HCT116 (cell line): ENCODE results near the gene PCNP. TPM values are rescaled to one million over a fixed set of nuclear protein-coding genes. Genes with fewer than 3 reads are reported as not detected.

ENCODE experiments used
- ATAC-seq: fragments of 200-7000 bp; cut with Tn5 transposase; 2 replicates; pipeline ENCODE4 v1.9.1; 2020; ENCODE audit warnings: mild to moderate bottlenecking, moderate library complexity
- BruUV-seq: library from RNA; stranded (reverse); fragments of 400-500 nt; replicated peaks from 2 replicates; lab custom pipeline; 2021; lab: Mats Ljungman, UMichigan
- CTCF ChIA-PET: fragments of 300-600 bp; sonication (Branson Sonifier 250); formaldehyde crosslinking; loops from one replicate; lab custom pipeline; 2021; ENCODE audit warnings: antibody characterized with exemption; lab: Charles Lee
- POLR2A ChIA-PET: fragments of 300-600, 350-600 bp; sonication (Branson Sonifier 250); formaldehyde crosslinking; loops from one replicate; lab custom pipeline; 2021; ENCODE audit warnings: antibody characterized with exemption; lab: Charles Lee
- RAD21 ChIA-PET, 2 experiments: fragments of 300-600 bp; sonication (Branson Sonifier 250); formaldehyde crosslinking; loops; one replicate each; lab custom pipeline; 2023; ENCODE audit warnings: low total read pairs in 2 of 2; ENCODE audit not compliant: uncharacterized antibody in 2 of 2, unreplicated experiment in 2 of 2, low non-redundant PET in 1 of 2; lab: Charles Lee
- DNase-seq: peaks from one replicate; pipeline ENCODE4 v3.0.0-alpha.2; 2010; ENCODE audit warnings: low read depth, low spot score
- H2AFZ ChIP-seq: fragments of 200-600 bp; shearing (Covaris generic), sonication (generic); 2 replicates; pipeline ENCODE4 v1.6.1; 2017; ENCODE audit warnings: low read depth, mixed run types, mixed read lengths, antibody characterized with exemption, low read length; ENCODE audit not compliant: poor library complexity, severe bottlenecking
- H3K27ac ChIP-seq: 2 replicates; pipeline ENCODE4 v1.5.1; 2012; ENCODE audit warnings: low read depth, low read length
- H3K27me3 ChIP-seq: fragments of 200-600 bp; sonication (generic); 2 replicates; pipeline ENCODE4 v1.6.1; 2016; ENCODE audit warnings: mixed run types, low read length, mixed read lengths; ENCODE audit not compliant: insufficient read depth
- H3K36me3 ChIP-seq, 2 experiments: fragments of 200-500 bp in 1 of 2; fragments of 200-600 bp in 1 of 2; sonication (Bioruptor generic) in 1 of 2; sonication (generic) in 1 of 2; 2 replicates each; pipeline versions ENCODE4 v1.5.1 to v1.6.1; 2014 to 2016; ENCODE audit warnings: low read length in 2 of 2, inconsistent platforms in 1 of 2, mixed read lengths in 1 of 2, mixed run types in 1 of 2; ENCODE audit not compliant: insufficient read depth in 2 of 2, control insufficient read depth in 1 of 2
- H3K4me1 ChIP-seq, 2 experiments: fragments of 200-600 bp in 1 of 2; sonication (generic) in 1 of 2; 2 replicates each; pipeline versions ENCODE4 v1.5.1 to v1.6.1; 2012 to 2017; ENCODE audit warnings: low read length in 2 of 2, inconsistent platforms in 1 of 2, mild to moderate bottlenecking in 1 of 2, mixed read lengths in 1 of 2, mixed run types in 1 of 2, moderate library complexity in 1 of 2; ENCODE audit not compliant: insufficient read depth in 2 of 2, control insufficient read depth in 1 of 2
- H3K4me2 ChIP-seq: fragments of 200-600 bp; sonication (generic); 2 replicates; pipeline ENCODE4 v1.6.1; 2017; ENCODE audit warnings: mixed run types, low read length, mixed read lengths
- H3K4me3 ChIP-seq, 2 experiments: fragments of 200-600 bp in 1 of 2; sonication (generic) in 1 of 2; replicated peaks in 1 of 2; 2 replicates each; pipeline ENCODE4 v1.5.1; 2011 to 2016; ENCODE audit warnings: low read length in 2 of 2, control low read depth in 1 of 2, low read depth in 1 of 2, mild to moderate bottlenecking in 1 of 2, mixed read lengths in 1 of 2, mixed run types in 1 of 2
- H3K79me2 ChIP-seq: fragments of 200-600 bp; sonication (generic); 2 replicates; pipeline ENCODE4 v1.6.1; 2017; ENCODE audit warnings: mild to moderate bottlenecking, mixed run types, low read length, moderate library complexity, mixed read lengths; ENCODE audit not compliant: insufficient read depth
- H3K9ac ChIP-seq: fragments of 200-600 bp; sonication (generic); 2 replicates; pipeline ENCODE4 v1.6.1; 2016; ENCODE audit warnings: low read length, mixed read lengths
- H3K9me2 ChIP-seq: fragments of 200-600 bp; sonication (generic), shearing (Covaris generic); 2 replicates; pipeline ENCODE4 v1.6.1; 2017; ENCODE audit warnings: mixed run types, mild to moderate bottlenecking, moderate library complexity; ENCODE audit not compliant: insufficient read depth
- H3K9me3 ChIP-seq, 2 experiments: fragments of 200-500 bp in 1 of 2; fragments of 200-600 bp in 1 of 2; sonication (Bioruptor generic) in 1 of 2; sonication (generic) in 1 of 2; 2 replicates each; pipeline ENCODE4 v1.6.1; 2014 to 2017; ENCODE audit warnings: low read length in 2 of 2, mixed read lengths in 2 of 2, inconsistent platforms in 1 of 2, low read depth in 1 of 2, mild to moderate bottlenecking in 1 of 2, mixed run types in 1 of 2, moderate library complexity in 1 of 2; ENCODE audit not compliant: control insufficient read depth in 1 of 2, insufficient read depth in 1 of 2
- H4K20me1 ChIP-seq: fragments of 200-600 bp; sonication (generic), shearing (Covaris generic); 2 replicates; pipeline ENCODE4 v1.6.1; 2017; ENCODE audit warnings: mixed run types, mild to moderate bottlenecking, moderate library complexity; ENCODE audit not compliant: insufficient read depth
- CBX3 ChIP-seq: IDR thresholded peaks from 2 replicates; pipeline ENCODE4 v1.6.1; 2012; ENCODE audit warnings: low read depth
- EGR1 ChIP-seq: IDR thresholded peaks from 2 replicates; pipeline ENCODE4 v1.6.1; 2012; ENCODE audit warnings: low read depth
- ELF1 ChIP-seq: IDR thresholded peaks from 2 replicates; pipeline ENCODE4 v1.6.1; 2012; ENCODE audit warnings: low read depth, borderline replicate concordance
- EZH2 ChIP-seq: fragments of 200-600 bp; sonication (generic); IDR thresholded peaks from 2 replicates; pipeline ENCODE4 v1.6.1; 2017; ENCODE audit warnings: antibody characterized with exemption, mixed run types
- EZH2phosphoT487 ChIP-seq: fragments of 200-600 bp; IDR thresholded peaks from 2 replicates; pipeline ENCODE4 v1.6.1; 2018; ENCODE audit warnings: antibody characterized with exemption, borderline replicate concordance
- FOSL1 ChIP-seq: IDR thresholded peaks from 2 replicates; pipeline ENCODE4 v1.6.1; 2012; ENCODE audit warnings: low read depth
- POLR2A ChIP-seq: IDR thresholded peaks from 2 replicates; pipeline ENCODE4 v1.7.0; 2011; ENCODE audit warnings: borderline replicate concordance; ENCODE audit not compliant: insufficient read depth, insufficient read length; ENCODE audit errors: extremely low read depth
- POLR2AphosphoS5 ChIP-seq: IDR thresholded peaks from 2 replicates; pipeline ENCODE4 v1.6.1; 2011; ENCODE audit warnings: mild to moderate bottlenecking, low read depth, low read length, moderate library complexity
- RAD21 ChIP-seq: IDR thresholded peaks from 2 replicates; pipeline ENCODE4 v1.6.1; 2012; ENCODE audit warnings: low read depth, mild to moderate bottlenecking
- SIN3A ChIP-seq: IDR thresholded peaks from 2 replicates; pipeline ENCODE4 v1.6.1; 2012; ENCODE audit warnings: low read depth
- SRF ChIP-seq: IDR thresholded peaks from 2 replicates; pipeline ENCODE4 v1.6.1; 2012; ENCODE audit warnings: low read depth
- YY1 ChIP-seq: IDR thresholded peaks from 2 replicates; pipeline ENCODE4 v1.6.1; 2011; ENCODE audit warnings: low read length, low read depth, moderate library complexity, mild to moderate bottlenecking; ENCODE audit not compliant: insufficient replicate concordance; ENCODE audit errors: extremely low read depth
- ZFX ChIP-seq: fragments of 450-650 bp; IDR thresholded peaks from 2 replicates; pipeline ENCODE4 v1.6.1; 2017
- intact Hi-C: fragments of 100-400 bp; cut with micrococcal nuclease; formaldehyde crosslinking; loops from 2 replicates; pipeline ENCODE4 v1.10.0; 2022
- total RNA-seq: library from RNA; stranded (reverse); gene quantifications from one replicate; pipeline ENCODE4 v1.2.1, GENCODE V29; 2021; ENCODE audit not compliant: unreplicated experiment
- TF ChIP-seq, protein P1 (sequence below): IDR thresholded peaks from 2 replicates; pipeline ENCODE4 v1.6.1; 2011; ENCODE audit warnings: mild to moderate bottlenecking, low read length, moderate library complexity; ENCODE audit not compliant: insufficient replicate concordance; ENCODE audit errors: extremely low read depth
- TF ChIP-seq, protein P2 (sequence below): IDR thresholded peaks from 2 replicates; pipeline ENCODE4 v1.6.1; 2012
- TF ChIP-seq, protein P3 (sequence below): IDR thresholded peaks from 2 replicates; pipeline ENCODE4 v1.6.1; 2012
- TF ChIP-seq, protein P4 (sequence below): IDR thresholded peaks from 2 replicates; pipeline ENCODE4 v1.6.1; 2012; ENCODE audit warnings: low read depth

PCNP gene
- total RNA-seq, 1 experiment from 2014 or later, result 177 TPM

DNA sequence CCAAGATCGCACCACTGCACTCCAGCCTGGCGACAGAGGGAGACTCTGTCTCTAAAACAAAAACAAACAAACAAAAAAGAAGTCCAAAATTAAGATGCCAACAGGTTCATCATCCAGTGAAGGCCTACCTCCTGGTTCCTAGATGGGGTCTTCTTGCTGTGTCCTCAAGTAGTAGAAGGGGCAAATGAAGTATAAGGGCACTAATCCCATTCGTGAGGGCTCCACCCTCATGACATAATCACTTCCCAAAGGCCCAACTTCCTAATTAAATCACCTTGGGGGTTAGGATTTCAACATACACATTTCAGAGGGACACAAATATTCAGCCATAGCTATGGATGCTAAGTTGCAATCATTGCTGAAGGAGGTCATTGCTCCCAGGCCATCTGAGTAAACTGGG is 45.8 kb downstream of the PCNP start:
- RAD21 ChIA-PET, result no interaction called here
- Histone ChIP-seq H4K20me1 (no peaks in the 10 kb centered on the region), H2AFZ (no peak overlapping the region), H3K9ac (no peak overlapping the region), H3K9me2 (no peaks in the 10 kb centered on the region), H3K4me2 (no peak overlapping the region), H3K27ac (no peak overlapping the region), H3K9me3 (no peaks in the 10 kb centered on the region), H3K79me2 (no peaks in the 10 kb centered on the region), H3K4me1 (no peaks in the 10 kb centered on the region), H3K27me3 (no peaks in the 10 kb centered on the region), H3K36me3 (no peaks in the 10 kb centered on the region), H3K4me3 (no peak overlapping the region)
- ATAC-seq (no peak), DNase-seq (no peak)
- BruUV-seq, result no TSS peak
- POLR2A ChIA-PET, result no interaction called here
- TF ChIP-seq POLR2AphosphoS5 (no peak), EZH2 (no peak)
- TF ChIP-seq, protein P1, sequence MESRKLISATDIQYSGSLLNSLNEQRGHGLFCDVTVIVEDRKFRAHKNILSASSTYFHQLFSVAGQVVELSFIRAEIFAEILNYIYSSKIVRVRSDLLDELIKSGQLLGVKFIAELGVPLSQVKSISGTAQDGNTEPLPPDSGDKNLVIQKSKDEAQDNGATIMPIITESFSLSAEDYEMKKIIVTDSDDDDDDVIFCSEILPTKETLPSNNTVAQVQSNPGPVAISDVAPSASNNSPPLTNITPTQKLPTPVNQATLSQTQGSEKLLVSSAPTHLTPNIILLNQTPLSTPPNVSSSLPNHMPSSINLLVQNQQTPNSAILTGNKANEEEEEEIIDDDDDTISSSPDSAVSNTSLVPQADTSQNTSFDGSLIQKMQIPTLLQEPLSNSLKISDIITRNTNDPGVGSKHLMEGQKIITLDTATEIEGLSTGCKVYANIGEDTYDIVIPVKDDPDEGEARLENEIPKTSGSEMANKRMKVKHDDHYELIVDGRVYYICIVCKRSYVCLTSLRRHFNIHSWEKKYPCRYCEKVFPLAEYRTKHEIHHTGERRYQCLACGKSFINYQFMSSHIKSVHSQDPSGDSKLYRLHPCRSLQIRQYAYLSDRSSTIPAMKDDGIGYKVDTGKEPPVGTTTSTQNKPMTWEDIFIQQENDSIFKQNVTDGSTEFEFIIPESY, result no peak
- CTCF ChIA-PET, result no interaction called here
- intact Hi-C loops, result no loop called here

DNA sequence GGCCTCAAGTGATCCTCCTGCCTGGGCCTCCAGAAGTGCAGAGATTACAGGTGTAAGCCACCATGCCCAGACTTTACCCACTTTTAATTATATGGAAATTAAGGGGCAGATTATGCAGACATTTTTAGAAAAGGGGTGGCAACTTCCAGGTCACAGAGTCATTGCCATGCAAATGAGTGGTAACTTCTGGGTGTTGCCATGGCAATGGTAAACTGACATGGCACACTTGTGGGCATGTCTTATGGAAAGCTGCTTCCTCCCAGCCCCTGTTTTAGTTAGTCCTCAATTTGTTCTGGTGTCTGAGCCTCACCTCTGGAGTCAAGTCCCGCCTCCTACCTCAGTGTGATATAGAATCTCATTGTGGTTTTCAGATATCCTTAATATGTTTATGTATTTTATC is 49.7 kb downstream of the PCNP start:
- Histone ChIP-seq H3K27me3 (no peaks in the 10 kb centered on the region), H3K9ac (no peak overlapping the region), H3K79me2 (no peaks in the 10 kb centered on the region), H3K4me2 (no peak overlapping the region), H3K4me3 (no peak overlapping the region), H3K4me1 (no peaks in the 10 kb centered on the region), H4K20me1 (no peaks in the 10 kb centered on the region), H3K9me3 (no peaks in the 10 kb centered on the region; a peak in 1 of 4 replicates), H2AFZ (no peak overlapping the region), H3K36me3 (no peaks in the 10 kb centered on the region), H3K9me2 (no peaks in the 10 kb centered on the region), H3K27ac (no peak overlapping the region)
- CTCF ChIA-PET, result no interaction called here
- intact Hi-C loops, result no loop called here
- POLR2A ChIA-PET, result no interaction called here
- DNase-seq, result no peak
- BruUV-seq, result no TSS peak
- RAD21 ChIA-PET, result no interaction called here
- no peak for ATAC-seq
- TF ChIP-seq, protein P2, sequence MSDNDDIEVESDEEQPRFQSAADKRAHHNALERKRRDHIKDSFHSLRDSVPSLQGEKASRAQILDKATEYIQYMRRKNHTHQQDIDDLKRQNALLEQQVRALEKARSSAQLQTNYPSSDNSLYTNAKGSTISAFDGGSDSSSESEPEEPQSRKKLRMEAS, result no peak
- TF ChIP-seq, protein P3, sequence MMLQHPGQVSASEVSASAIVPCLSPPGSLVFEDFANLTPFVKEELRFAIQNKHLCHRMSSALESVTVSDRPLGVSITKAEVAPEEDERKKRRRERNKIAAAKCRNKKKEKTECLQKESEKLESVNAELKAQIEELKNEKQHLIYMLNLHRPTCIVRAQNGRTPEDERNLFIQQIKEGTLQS, result no peak
- TF ChIP-seq SRF (no peak), POLR2AphosphoS5 (no peak), EGR1 (no peak), EZH2phosphoT487 (no peak), ELF1 (no peak), CBX3 (no peak), EZH2 (no peak), ZFX (no peak), FOSL1 (no peak), YY1 (no peak), RAD21 (no peak), SIN3A (no peak), POLR2A (no peak)
- TF ChIP-seq, protein P4, sequence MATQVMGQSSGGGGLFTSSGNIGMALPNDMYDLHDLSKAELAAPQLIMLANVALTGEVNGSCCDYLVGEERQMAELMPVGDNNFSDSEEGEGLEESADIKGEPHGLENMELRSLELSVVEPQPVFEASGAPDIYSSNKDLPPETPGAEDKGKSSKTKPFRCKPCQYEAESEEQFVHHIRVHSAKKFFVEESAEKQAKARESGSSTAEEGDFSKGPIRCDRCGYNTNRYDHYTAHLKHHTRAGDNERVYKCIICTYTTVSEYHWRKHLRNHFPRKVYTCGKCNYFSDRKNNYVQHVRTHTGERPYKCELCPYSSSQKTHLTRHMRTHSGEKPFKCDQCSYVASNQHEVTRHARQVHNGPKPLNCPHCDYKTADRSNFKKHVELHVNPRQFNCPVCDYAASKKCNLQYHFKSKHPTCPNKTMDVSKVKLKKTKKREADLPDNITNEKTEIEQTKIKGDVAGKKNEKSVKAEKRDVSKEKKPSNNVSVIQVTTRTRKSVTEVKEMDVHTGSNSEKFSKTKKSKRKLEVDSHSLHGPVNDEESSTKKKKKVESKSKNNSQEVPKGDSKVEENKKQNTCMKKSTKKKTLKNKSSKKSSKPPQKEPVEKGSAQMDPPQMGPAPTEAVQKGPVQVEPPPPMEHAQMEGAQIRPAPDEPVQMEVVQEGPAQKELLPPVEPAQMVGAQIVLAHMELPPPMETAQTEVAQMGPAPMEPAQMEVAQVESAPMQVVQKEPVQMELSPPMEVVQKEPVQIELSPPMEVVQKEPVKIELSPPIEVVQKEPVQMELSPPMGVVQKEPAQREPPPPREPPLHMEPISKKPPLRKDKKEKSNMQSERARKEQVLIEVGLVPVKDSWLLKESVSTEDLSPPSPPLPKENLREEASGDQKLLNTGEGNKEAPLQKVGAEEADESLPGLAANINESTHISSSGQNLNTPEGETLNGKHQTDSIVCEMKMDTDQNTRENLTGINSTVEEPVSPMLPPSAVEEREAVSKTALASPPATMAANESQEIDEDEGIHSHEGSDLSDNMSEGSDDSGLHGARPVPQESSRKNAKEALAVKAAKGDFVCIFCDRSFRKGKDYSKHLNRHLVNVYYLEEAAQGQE, result no peak
